Measurements from ENCODE around the gene EP400.
"Not testable (repeated sequence)": the region's sequence is repeated elsewhere in the genome, so short reads cannot be mapped to it uniquely, and the experiment has no call there.

EP400 gene

DNA sequence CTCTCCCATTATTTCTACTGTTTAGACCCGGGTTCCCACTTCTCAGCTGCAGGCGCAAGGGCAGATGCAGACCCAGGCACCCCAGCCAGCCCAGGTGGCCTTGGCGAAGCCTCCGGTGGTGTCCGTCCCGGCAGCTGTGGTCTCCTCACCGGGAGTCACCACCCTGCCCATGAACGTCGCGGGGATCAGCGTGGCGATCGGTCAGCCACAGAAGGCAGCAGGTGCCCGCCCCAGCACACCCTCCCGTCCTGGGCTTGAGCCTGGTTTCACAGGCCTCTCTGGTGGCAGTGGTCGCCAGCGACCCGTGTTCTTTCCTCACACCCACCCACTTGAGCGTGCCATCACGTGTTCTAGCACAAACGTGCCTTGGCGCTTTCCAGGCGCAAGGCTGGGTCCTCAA, 117.0 kb downstream of the EP400 start:
- DNase-seq (ENCODE audit: low spot score) = no peak

- DNase-seq (ENCODE audit: low spot score) = no peak
Observed at GRCh38 chr12:132067182-132067581, 117.4 kb downstream of the EP400 start.

DNA sequence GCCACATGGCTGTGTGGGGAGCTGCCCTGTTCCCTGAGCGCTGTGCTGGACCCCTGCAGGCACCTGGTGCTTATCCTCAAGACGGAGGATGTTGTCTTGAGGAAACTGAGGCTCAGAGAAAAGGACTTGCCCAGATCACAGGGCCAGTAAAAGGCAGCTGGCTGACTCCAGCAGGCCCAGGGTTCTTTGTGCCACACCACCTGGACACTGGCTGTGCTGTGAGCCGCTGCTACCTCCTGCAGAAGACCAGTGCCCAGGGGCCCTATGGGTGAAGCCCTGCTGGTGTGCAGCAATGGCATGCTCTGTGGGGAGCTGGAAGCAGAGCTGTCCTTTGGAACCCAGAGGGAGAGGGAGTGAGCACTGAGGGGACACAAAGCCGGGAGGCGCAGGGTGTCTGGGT, 118.5 kb downstream of the EP400 start:
- no peak for DNase-seq (ENCODE audit: low spot score)

GRCh38 chr12:132069336-132069985, 119.7 kb downstream of the EP400 start:
- no peak for DNase-seq (ENCODE audit: low spot score)

GRCh38 chr12:132070298-132070697, 120.6 kb downstream of the EP400 start:
- DNase-seq (ENCODE audit: low spot score) = no peak

GRCh38 chr12:132071040-132071810, 121.5 kb downstream of the EP400 start:
- no peak for DNase-seq (ENCODE audit: low spot score)

DNA sequence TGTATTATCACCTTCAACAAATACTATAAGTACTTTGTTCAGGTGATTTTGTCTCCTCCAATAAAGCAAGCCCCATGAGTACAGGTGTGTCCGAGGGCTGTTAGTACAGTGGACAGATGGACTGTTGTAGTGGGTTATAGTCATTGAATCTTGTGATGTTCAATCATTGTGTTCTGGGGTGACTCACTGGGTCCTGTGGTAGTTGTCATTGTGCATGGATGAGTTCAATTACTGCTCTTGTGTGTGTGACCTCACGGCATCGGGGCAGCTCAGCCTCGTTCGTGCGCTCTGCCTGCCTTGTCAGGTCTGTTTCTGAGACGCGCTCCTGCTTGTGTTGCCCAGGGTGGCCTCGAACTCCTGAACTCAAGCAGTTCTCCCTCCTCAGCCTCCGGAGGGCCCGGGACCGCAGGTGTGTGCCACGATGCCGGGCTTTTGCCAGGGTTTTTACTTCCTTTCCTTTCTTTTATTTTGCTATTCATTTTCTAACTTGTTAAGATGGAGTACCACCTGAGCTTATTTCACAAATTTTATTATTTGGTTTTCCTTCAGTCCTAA, 122.2 kb downstream of the EP400 start:
- DNase-seq (ENCODE audit: low spot score) = peak; percentile 47

DNA sequence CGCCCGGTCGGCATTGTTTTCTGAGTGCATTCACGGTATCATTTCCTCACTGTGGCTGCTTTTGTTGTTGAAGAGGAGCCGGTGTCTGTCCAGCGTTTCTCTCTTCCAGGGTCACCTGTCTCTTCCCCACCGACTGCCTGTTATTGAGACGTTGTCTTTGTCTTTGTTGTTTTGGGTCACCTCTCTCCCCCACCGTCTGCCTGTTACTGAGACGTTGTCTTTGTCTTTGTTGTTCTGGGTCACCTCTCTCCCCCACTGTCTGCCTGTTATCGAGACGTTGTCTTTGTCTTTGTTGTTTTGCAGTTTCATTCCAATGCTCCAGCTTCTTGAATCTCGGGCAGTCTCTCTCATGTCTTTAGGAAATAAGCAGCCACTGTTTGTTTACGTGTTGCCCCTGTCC, 124.5 kb downstream of the EP400 start:
- DNase-seq (ENCODE audit: low spot score) = no peak

DNA sequence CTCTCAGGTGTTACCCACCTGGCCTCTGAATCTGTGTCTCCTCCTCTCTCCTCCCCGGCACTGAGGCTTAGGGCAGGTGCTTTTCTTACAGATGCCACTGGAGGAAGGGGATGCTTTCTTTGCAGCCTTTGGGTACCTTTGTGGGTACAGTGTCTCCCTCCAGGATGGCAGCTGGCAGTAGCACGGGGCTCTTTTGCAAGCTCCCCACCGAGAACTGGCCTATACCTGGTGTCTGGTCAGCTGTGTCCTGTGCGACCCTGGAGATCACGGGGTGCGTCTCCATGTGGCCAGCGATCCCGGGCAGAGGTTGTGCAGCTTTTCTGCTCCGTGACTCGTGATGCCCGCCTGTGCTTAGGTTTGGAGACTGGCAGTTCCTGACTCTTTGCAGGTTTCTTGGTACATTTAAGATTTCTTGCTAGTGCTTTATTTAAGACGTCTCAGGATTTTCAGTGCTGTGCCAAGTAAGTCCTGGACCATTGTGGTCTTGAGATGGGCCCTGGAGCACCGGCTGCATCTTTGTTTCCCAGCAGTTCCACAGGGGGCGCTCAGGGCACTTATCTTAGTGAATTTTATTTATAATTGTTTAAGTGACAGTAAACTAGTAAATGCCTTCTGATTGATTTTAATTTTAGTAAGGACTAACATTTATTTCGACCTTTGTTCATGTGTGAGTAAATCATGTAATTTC, 125.4 kb downstream of the EP400 start:
- DNase-seq (ENCODE audit: low spot score) = no peak

DNA sequence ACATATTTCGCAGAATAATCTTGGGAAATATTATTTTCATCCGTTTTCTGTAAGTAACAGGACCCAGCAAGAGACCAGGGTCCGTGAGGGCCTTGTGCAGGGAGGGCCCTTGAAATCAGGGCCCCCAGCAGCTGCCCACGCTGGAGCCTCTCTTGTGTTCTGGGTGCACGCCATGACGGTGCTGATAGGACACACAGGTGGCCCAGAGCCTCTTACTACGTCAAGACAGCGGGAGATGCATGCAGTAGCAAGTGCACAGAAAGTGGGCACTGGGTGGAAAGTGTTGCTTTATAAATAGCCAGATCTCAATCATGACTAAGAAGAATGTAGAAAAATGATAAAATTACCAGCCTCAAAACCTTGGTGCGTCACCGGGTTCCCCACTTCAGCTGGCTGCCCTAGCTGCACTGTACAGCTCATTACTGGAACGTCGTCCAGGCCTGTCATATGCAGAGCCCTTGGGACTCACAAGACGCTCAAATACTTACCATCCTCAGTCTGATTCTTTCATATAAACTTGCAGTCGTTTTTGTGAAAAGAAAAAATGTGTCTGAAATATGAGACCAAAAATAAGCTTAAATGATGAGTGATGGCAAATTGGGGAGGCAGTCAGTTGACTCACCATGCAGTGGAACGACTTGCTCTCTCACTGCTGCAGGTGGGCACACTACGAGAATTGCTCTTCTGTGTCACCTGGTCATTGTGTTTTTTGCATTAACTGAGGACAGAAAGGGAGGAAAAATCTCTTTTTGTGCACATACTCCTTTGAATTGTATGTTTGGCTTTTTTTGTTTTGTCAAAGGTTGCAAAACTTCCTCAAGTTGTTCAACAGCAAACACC, 126.2 kb downstream of the EP400 start:
- no peak for DNase-seq (ENCODE audit: low spot score)

GRCh38 chr12:132076711-132077110, 127.0 kb downstream of the EP400 start:
- no peak for DNase-seq (ENCODE audit: low spot score)

DNA sequence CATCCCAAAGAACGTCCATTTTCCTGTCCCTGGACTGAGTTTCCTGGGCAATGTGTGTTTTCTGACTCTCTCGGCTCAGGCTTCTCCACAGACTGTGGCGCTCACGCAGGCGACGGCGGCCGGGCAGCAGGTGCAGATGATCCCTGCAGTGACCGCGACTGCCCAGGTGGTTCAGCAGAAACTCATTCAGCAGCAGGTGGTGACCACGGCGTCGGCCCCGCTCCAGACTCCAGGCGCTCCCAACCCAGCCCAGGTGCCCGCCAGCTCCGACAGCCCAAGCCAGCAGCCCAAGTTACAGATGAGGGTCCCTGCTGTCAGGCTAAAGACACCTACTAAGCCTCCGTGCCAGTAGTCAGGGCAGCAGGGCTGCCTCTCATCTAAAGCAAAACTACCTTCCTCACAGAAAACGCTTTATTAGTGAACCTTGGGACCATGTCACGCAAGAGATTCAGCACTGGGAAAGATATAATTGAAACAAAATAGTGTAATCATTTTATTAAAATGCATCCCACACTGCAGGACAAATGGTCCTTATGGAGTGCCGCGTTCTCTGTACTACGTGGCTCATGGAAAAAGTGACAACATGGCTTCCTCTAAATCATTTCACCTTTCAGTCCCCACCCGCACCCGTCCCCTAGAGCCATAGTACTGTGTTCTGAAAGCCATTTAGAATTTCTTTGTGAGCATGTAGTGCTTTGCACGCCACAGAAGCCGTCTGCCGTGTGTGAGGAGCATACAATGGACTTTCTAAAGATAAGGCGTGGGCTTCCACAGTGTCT, 127.8 kb downstream of the EP400 start:
- no peak for DNase-seq (ENCODE audit: low spot score)

GRCh38 chr12:132078190-132078589, 128.4 kb downstream of the EP400 start:
- no peak for DNase-seq (ENCODE audit: low spot score)

DNA sequence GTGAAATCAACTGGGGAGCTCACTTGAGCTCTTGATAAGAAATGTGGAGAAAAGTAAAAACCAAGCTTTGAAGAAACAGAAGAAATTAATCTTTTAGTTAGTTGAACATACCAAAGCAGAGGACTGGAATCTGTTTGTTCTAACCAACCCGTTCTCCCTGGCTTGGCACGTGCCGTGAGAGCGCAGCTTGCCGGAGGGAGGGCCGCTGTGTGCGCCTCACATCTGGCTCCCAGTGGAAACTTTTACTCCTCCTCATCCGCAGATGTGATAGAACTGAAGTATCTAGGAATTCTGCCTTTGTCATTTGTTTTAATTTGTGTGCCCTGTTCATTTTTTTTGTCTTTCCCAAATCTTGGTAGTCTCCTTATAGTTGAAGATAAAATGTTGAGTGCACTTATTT, 129.5 kb downstream of the EP400 start:
- no peak for DNase-seq (ENCODE audit: low spot score)

GRCh38 chr12:132079695-132080094, 130.0 kb downstream of the EP400 start:
- no peak for DNase-seq (ENCODE audit: low spot score)

DNA sequence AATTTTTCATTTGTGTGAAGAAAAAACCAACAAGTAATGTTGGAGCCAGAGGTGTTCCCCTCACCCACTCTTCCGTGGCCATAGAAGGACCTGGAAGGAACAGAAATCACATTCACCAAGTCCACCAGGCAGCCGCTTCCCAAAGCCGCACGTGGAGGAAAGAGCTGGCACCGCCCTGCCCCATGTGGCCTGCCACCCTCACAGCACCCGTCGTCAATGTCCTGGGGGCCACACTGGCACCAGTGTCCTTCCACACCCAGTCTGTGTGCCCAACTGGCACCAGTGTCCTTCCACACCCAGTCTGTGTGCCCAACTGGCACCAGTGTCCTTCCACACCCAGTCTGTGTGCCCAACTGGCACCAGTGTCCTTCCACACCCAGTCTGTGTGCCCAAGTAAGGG, 130.8 kb downstream of the EP400 start:
- DNase-seq (ENCODE audit: low spot score) = not testable (repeated sequence)

DNA sequence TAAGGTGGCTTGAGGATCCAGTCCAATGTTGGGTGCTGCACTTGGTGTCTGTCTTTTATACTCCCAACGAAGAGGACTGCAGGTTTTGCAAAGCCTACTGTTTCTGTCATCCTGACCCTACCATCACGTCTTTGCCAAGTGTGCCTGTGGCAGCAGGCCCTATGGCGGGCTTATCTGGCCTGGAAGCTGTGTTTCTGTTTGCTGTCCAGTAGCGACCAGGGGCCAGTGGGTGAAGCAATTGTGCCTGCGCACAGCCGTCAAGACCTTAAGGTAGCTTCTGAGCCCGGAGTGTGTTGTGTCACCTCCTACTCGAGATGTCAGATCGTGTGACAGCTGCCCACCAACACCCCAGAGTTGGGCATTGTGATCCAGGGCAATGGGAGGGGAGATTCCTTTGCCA, 131.7 kb downstream of the EP400 start:
- DNase-seq (ENCODE audit: low spot score) = no peak

DNA sequence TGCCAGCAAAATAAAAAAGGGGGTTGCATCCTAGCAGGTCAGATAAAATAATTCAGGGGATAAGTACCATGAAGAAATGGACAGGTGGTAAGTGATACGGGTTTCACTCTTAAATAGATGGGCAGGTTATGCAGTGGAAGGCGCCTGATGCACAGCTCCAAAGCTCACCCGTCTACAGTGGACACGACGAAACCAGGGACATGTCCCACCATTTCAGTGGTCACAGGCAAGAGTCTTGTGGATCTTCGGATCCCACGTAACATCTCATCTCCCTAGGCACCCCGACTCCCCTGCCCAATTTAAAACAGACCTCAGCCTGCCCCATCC, 133.8 kb downstream of the EP400 start:
- no peak for DNase-seq (ENCODE audit: low spot score)

DNA sequence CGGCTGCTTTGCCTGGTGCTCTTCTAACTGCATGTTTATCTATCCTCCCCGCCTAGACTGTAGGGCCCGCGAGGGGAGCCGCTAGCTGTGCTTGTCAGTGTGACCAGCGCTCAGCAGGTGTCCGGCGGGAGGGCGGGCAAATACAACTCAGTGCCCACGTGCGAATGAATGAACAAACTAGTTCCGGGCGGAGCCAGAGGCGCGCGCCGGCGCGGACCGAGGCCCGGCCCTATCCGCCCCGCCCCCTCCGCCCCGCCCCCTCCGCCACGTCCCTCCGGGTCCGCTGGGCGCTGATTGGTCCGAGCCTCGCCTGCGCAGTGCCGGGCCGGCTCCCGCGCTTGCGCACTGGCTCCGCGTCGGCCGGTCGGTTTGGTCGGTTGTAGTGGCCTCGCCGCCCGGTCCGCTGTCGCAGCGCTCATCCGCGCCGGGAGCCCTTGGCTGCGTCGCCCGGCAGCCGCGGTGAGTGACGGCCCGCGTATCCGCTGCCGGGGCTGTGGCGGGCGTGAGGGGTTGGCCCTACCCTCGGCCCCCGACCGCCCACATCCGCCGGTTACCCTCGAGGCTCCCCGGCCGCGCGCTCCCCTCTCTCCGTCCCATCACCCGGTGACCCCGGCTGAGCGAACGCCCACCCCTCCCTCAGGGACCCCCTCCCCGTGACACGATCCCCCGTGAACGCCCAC, 134.3 kb downstream of the EP400 start:
- peak; percentile 94 for DNase-seq (ENCODE audit: low spot score)

DNA sequence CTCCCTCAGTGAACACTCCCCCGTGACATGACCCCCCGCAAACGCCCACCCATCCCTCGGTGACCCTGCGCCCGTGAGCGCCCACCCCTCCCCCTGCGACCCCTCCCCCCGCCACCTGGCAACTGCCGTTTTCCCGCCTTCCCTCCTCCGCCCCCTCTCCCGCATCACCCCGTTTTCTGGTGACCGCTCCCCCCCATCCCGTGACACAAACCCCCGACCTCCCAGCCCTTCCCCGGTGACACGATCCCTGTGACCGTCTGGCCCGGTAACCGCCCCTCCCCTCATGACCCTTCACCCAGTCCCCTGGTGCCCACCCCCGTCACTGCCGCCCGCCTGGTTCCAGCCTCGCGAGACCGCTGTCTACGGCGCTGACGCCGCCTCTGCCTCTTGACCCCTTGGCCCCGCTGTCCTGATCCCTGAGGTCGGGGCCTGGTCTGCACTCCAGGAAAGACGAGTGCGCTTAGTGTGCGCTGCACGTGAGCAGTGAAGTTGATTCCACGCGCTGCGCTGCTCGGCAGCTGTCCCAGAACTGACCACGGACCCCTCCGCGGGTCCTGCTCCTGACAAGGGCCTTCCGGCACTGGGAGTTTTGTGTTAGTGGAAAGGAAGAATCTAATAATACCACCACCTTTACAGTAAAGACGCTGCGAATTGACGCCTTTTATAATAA, 135.0 kb downstream of the EP400 start:
- peak; percentile 50 for DNase-seq (ENCODE audit: low spot score)

Measured in kidney tubule cell (primary cell).